HEK293T (cell line): ENCODE data around the gene DNAJC16.

Source experiments
- CTCF ChIA-PET: fragments of 350-600 bp; formaldehyde crosslinking; extraction: SDS; loops from one replicate; lab custom pipeline; 2021; ENCODE audit warnings: antibody characterized with exemption, inconsistent platforms; lab: Yijun Ruan, JAX
- POLR2A ChIA-PET: fragments of 350-600 bp; formaldehyde crosslinking; extraction: SDS; loops from one replicate; lab custom pipeline; 2020; ENCODE audit warnings: antibody characterized with exemption, inconsistent platforms; lab: Yijun Ruan, JAX
- DNase-seq: peaks from one replicate; pipeline ENCODE4 v3.0.0; 2012; ENCODE audit warnings: mixed read lengths; ENCODE audit errors: extremely low spot score
- ARNT ChIP-seq: fragments of 450-650 bp; IDR thresholded peaks from 2 replicates; pipeline ENCODE4 v1.6.1; 2017; ENCODE audit warnings: mild to moderate bottlenecking
- BHLHE40 ChIP-seq: fragments of 450-650 bp; IDR thresholded peaks from 2 replicates; pipeline ENCODE4 v1.6.1; 2016; ENCODE audit warnings: mild to moderate bottlenecking, moderate library complexity, borderline replicate concordance
- CTBP1 ChIP-seq: fragments of 450-650 bp; IDR thresholded peaks from 2 replicates; pipeline ENCODE4 v1.6.1; 2016; ENCODE audit warnings: borderline replicate concordance
- ELF4 ChIP-seq: fragments of 450-650 bp; IDR thresholded peaks from 2 replicates; pipeline ENCODE4 v1.6.1; 2017; ENCODE audit warnings: antibody characterized with exemption
- FOXA1 ChIP-seq: fragments of 450-650 bp; IDR thresholded peaks from 2 replicates; pipeline ENCODE4 v1.6.1; 2016; ENCODE audit warnings: mild to moderate bottlenecking
- FOXK2 ChIP-seq: fragments of 450-650 bp; IDR thresholded peaks from 2 replicates; pipeline ENCODE4 v1.6.1; 2016; ENCODE audit warnings: mild to moderate bottlenecking
- FOXM1 ChIP-seq: fragments of 450-650 bp; IDR thresholded peaks from 2 replicates; pipeline ENCODE4 v1.6.1; 2017; ENCODE audit warnings: mild to moderate bottlenecking, borderline replicate concordance
- HDGF ChIP-seq: fragments of 450-650 bp; IDR thresholded peaks from 2 replicates; pipeline ENCODE4 v1.6.1; 2017; ENCODE audit warnings: antibody characterized with exemption, borderline replicate concordance
- L3MBTL2 ChIP-seq: fragments of 450-650 bp; conservative IDR thresholded peaks from 2 replicates; pipeline ENCODE4 v1.6.1; 2016; ENCODE audit warnings: mild to moderate bottlenecking
- LEF1 ChIP-seq: fragments of 450-650 bp; IDR thresholded peaks from 2 replicates; pipeline ENCODE4 v1.6.1; 2017; ENCODE audit warnings: mild to moderate bottlenecking, borderline replicate concordance
- NFRKB ChIP-seq: fragments of 450-650 bp; IDR thresholded peaks from 2 replicates; pipeline ENCODE4 v1.6.1; 2016; ENCODE audit warnings: mild to moderate bottlenecking, moderate library complexity
- PKNOX1 ChIP-seq: fragments of 450-650 bp; IDR thresholded peaks from 2 replicates; pipeline ENCODE4 v1.6.1; 2016
- SP1 ChIP-seq: fragments of 450-650 bp; IDR thresholded peaks from 2 replicates; pipeline ENCODE4 v1.6.1; 2017
- SUZ12 ChIP-seq: fragments of 450-650 bp; IDR thresholded peaks from 2 replicates; pipeline ENCODE4 v1.6.1; 2016; ENCODE audit warnings: mild to moderate bottlenecking
- TARDBP ChIP-seq: fragments of 450-650 bp; IDR thresholded peaks from 2 replicates; pipeline ENCODE4 v1.6.1; 2016
- ZNF384 ChIP-seq: fragments of 450-650 bp; IDR thresholded peaks from 2 replicates; pipeline ENCODE4 v1.6.1; 2016

The DNAJC16 gene

GRCh38 chr1:15543589-15544568 is 17.2 kb downstream of the DNAJC16 start:
- ChIA-PET CTCF (no interaction called here), POLR2A (no interaction called here)
- no peak for DNase-seq
- TF ChIP-seq ZNF384: no peak
- TF ChIP-seq LEF1: no peak
- TF ChIP-seq FOXM1: no peak
- TF ChIP-seq SUZ12: no peak
- TF ChIP-seq NFRKB: no peak
- no peak for TF ChIP-seq FOXK2
- TF ChIP-seq CTBP1: no peak
- no peak for TF ChIP-seq HDGF
- TF ChIP-seq BHLHE40: no peak
- TF ChIP-seq TARDBP: no peak
- TF ChIP-seq ELF4: no peak
- no peak for TF ChIP-seq SP1
- no peak for TF ChIP-seq ARNT
- no peak for TF ChIP-seq L3MBTL2
- TF ChIP-seq FOXA1: no peak

GRCh38 chr1:15546641-15547040 is 20.0 kb downstream of the DNAJC16 start:
- CTCF ChIA-PET: no interaction called here
- DNase-seq: no peak
- no peak for TF ChIP-seq FOXM1
- TF ChIP-seq LEF1: no peak
- no peak for TF ChIP-seq BHLHE40
- no peak for TF ChIP-seq ELF4
- no peak for TF ChIP-seq TARDBP
- TF ChIP-seq L3MBTL2: no peak
- no peak for TF ChIP-seq ZNF384
- TF ChIP-seq FOXK2: no peak
- no peak for TF ChIP-seq SUZ12
- no peak for TF ChIP-seq ARNT
- TF ChIP-seq SP1: no peak
- POLR2A ChIA-PET: no interaction called here

- no peak for DNase-seq
- ChIA-PET POLR2A (no interaction called here), CTCF (no interaction called here)
- TF ChIP-seq FOXM1: no peak
- no peak for TF ChIP-seq ARNT
- TF ChIP-seq FOXK2: no peak
- no peak for TF ChIP-seq PKNOX1
- TF ChIP-seq ZNF384: no peak
- TF ChIP-seq ELF4: no peak
- no peak for TF ChIP-seq CTBP1
- no peak for TF ChIP-seq BHLHE40
- no peak for TF ChIP-seq TARDBP
Observed at GRCh38 chr1:15550573-15550972, 23.9 kb downstream of the DNAJC16 start.

GRCh38 chr1:15557008-15557407 is 30.4 kb downstream of the DNAJC16 start:
- TF ChIP-seq TARDBP (no peak), HDGF (no peak), NFRKB (no peak), ARNT (no peak), CTBP1 (no peak), FOXA1 (no peak), ZNF384 (no peak), L3MBTL2 (no peak), SUZ12 (no peak), ELF4 (no peak), FOXK2 (no peak), PKNOX1 (no peak), BHLHE40 (no peak), FOXM1 (no peak), LEF1 (no peak)
- ChIA-PET POLR2A (no interaction called here), CTCF (no interaction called here)
- DNase-seq: no peak

GRCh38 chr1:15557594-15557993 is 30.9 kb downstream of the DNAJC16 start:
- DNase-seq: no peak
- ChIA-PET CTCF (no interaction called here), POLR2A (no interaction called here)
- TF ChIP-seq FOXK2 (no peak), SP1 (no peak), BHLHE40 (no peak), PKNOX1 (no peak), CTBP1 (no peak), HDGF (no peak), TARDBP (no peak), ARNT (no peak)

- POLR2A ChIA-PET: no interaction called here
- TF ChIP-seq BHLHE40: no peak
- no peak for TF ChIP-seq ARNT
- TF ChIP-seq ELF4: no peak
- no peak for TF ChIP-seq HDGF
- CTCF ChIA-PET: interaction anchor here (0.6 kb wide), 1 partner anchor 90 kb away, joined by 3 read pairs; no protein-coding TSS in a partner anchor
- no peak for DNase-seq
Observed at GRCh38 chr1:15558516-15558915, 31.9 kb downstream of the DNAJC16 start.
